HTERT RPE-1 (cell line): ENCODE measurements around the gene ENOX2.
"Not testable (repeated sequence)": the region's sequence is repeated elsewhere in the genome, so short reads cannot be mapped to it uniquely, and the experiment has no call there.

Source experiments
- in situ Hi-C: fragments of 300-500 bp; cut with MboI; formaldehyde crosslinking; loops from 4 replicates; pipeline ENCODE4 v1.14.3; 2020; ENCODE audit warnings: low sequenced_read_pairs

ENOX2 gene

GRCh38 chrX:130828641-130829040 is 74.4 kb downstream of the ENOX2 start:
- in situ Hi-C loops, result no loop called here

- in situ Hi-C loops, result no loop called here
Measured at GRCh38 chrX:130827648-130828047, 75.4 kb downstream of the ENOX2 start.

- in situ Hi-C loops, result no loop called here
Measured at GRCh38 chrX:130826249-130826648, 76.8 kb downstream of the ENOX2 start.

- in situ Hi-C loops, result no loop called here
Measured at GRCh38 chrX:130825525-130825924, 77.5 kb downstream of the ENOX2 start.

- in situ Hi-C loops, result not testable (repeated sequence)
Measured at GRCh38 chrX:130819367-130819766, 83.6 kb downstream of the ENOX2 start.

GRCh38 chrX:130813932-130814331 is 89.1 kb downstream of the ENOX2 start:
- in situ Hi-C loops, result not testable (repeated sequence)

- in situ Hi-C loops, result no loop called here
Measured at GRCh38 chrX:130810561-130810960, 92.4 kb downstream of the ENOX2 start.

GRCh38 chrX:130805903-130806302 is 97.1 kb downstream of the ENOX2 start:
- in situ Hi-C loops, result no loop called here

GRCh38 chrX:130803537-130803936 is 99.5 kb downstream of the ENOX2 start:
- in situ Hi-C loops, result no loop called here

GRCh38 chrX:130801901-130802300 is 101.1 kb downstream of the ENOX2 start:
- in situ Hi-C loops, result no loop called here

GRCh38 chrX:130799393-130799792 is 103.6 kb downstream of the ENOX2 start:
- in situ Hi-C loops, result no loop called here

GRCh38 chrX:130793975-130794374 is 109.0 kb downstream of the ENOX2 start:
- in situ Hi-C loops, result no loop called here

GRCh38 chrX:130791870-130792269 is 111.1 kb downstream of the ENOX2 start:
- in situ Hi-C loops, result not testable (repeated sequence)

GRCh38 chrX:130789793-130790192 is 113.2 kb downstream of the ENOX2 start:
- in situ Hi-C loops, result no loop called here

GRCh38 chrX:130788786-130789581 is 114.0 kb downstream of the ENOX2 start:
- in situ Hi-C loops, result no loop called here

GRCh38 chrX:130786030-130786429 is 117.0 kb downstream of the ENOX2 start:
- in situ Hi-C loops, result no loop called here

- in situ Hi-C loops, result no loop called here
Measured at GRCh38 chrX:130778773-130779172, 124.2 kb downstream of the ENOX2 start.

- in situ Hi-C loops, result no loop called here
Measured at GRCh38 chrX:130775849-130776248, 127.2 kb downstream of the ENOX2 start.

GRCh38 chrX:130772776-130773143 is 130.2 kb downstream of the ENOX2 start:
- in situ Hi-C loops, result no loop called here

- in situ Hi-C loops, result no loop called here
Measured at GRCh38 chrX:130772105-130772775, 130.8 kb downstream of the ENOX2 start.

- in situ Hi-C loops, result no loop called here
Measured at GRCh38 chrX:130771648-130772047, 131.4 kb downstream of the ENOX2 start.

GRCh38 chrX:130771230-130771629 is 131.8 kb downstream of the ENOX2 start:
- in situ Hi-C loops, result no loop called here
